Stimulated activated effector memory CD8-positive, alpha-beta T cell treated with anti-CD3 and anti-CD28 coated beads, Interleukin-12 subunit alpha, Interleukin-12 subunit beta, amount 100 ng/mL, for 72 hours (primary cell): Measurements from ENCODE around the gene LPAR2.
"Not testable (repeated sequence)": the region's sequence is repeated elsewhere in the genome, so short reads cannot be mapped to it uniquely, and the experiment has no call there.

Experiments used
- ATAC-seq: fragments of 150-1000 bp; cut with Tn5 transposase; 2 replicates; pipeline ENCODE4 v1.10.0; 2021
- DNase-seq, 2 donors: peaks; one replicate each; pipeline ENCODE4 v3.0.0; 2021 to 2022; ENCODE audit warnings: low spot score in 2 of 2
- H3K27ac Mint-ChIP-seq: one replicate; pipeline ENCODE4 v1.8.0; 2022; ENCODE audit warnings: mild to moderate bottlenecking, mixed read lengths
- H3K36me3 Mint-ChIP-seq: one replicate; pipeline ENCODE4 v1.8.0; 2022; ENCODE audit warnings: mild to moderate bottlenecking, mixed read lengths
- H3K4me1 Mint-ChIP-seq: one replicate; pipeline ENCODE4 v1.8.0; 2022; ENCODE audit warnings: mixed read lengths
- H3K4me3 Mint-ChIP-seq: one replicate; pipeline ENCODE4 v1.8.0; 2022; ENCODE audit warnings: mild to moderate bottlenecking, mixed read lengths
- H3K9me3 Mint-ChIP-seq: one replicate; pipeline ENCODE4 v1.8.0; 2022; ENCODE audit warnings: mixed read lengths

Gene LPAR2

GRCh38 chr19:19627621-19628500 is at the start of gene LPAR2:
LPAR2 (minus strand) TSS chr19:19628220; CDS start chr19:19627275, 945 bp downstream.
- peak within 1 kb of the TSS; percentile 89 for H3K4me3 Mint-ChIP-seq
- H3K27ac Mint-ChIP-seq, result peak within 1 kb of the TSS; percentile 92
- peaks cover 33% of the 10 kb centered on the region for H3K4me1 Mint-ChIP-seq
- no peaks in the 10 kb centered on the region for H3K9me3 Mint-ChIP-seq
- DNase-seq, result peak; percentile 65 to 83
- ATAC-seq, result peak; percentile 75
- peaks cover 99% of the 10 kb centered on the region for H3K36me3 Mint-ChIP-seq

- peaks cover 16% of the 10 kb centered on the region for H3K4me1 Mint-ChIP-seq
- ATAC-seq, result no peak
- no peak overlapping the region for H3K4me3 Mint-ChIP-seq
- peak overlapping the region; percentile 80 for H3K27ac Mint-ChIP-seq
- no peak for DNase-seq
- no peaks in the 10 kb centered on the region for H3K9me3 Mint-ChIP-seq
- peaks cover 100% of the 10 kb centered on the region for H3K36me3 Mint-ChIP-seq
Observed at GRCh38 chr19:19677579-19677978, 49.6 kb upstream of the LPAR2 start.

GRCh38 chr19:19674315-19674714 is 46.3 kb upstream of the LPAR2 start:
- DNase-seq, result no peak
- peaks cover 100% of the 10 kb centered on the region for H3K36me3 Mint-ChIP-seq
- no peak for ATAC-seq
- peak overlapping the region; percentile 34 for H3K27ac Mint-ChIP-seq
- no peaks in the 10 kb centered on the region for H3K9me3 Mint-ChIP-seq
- peaks cover 31% of the 10 kb centered on the region for H3K4me1 Mint-ChIP-seq
- no peak overlapping the region for H3K4me3 Mint-ChIP-seq

- ATAC-seq (no peak), DNase-seq (no peak)
- Mint-ChIP-seq H3K36me3 (peaks cover 100% of the 10 kb centered on the region), H3K9me3 (no peaks in the 10 kb centered on the region), H3K4me1 (peaks cover 37% of the 10 kb centered on the region), H3K4me3 (peak overlapping the region; percentile 24), H3K27ac (peak overlapping the region; percentile 56)
Observed at GRCh38 chr19:19672816-19673215, 44.8 kb upstream of the LPAR2 start.

- H3K4me3 Mint-ChIP-seq, result peak overlapping the region; percentile 87
- H3K4me1 Mint-ChIP-seq, result peaks cover 24% of the 10 kb centered on the region
- H3K9me3 Mint-ChIP-seq, result no peaks in the 10 kb centered on the region
- ATAC-seq, result no peak
- peaks cover 74% of the 10 kb centered on the region for H3K36me3 Mint-ChIP-seq
- peak overlapping the region; percentile 98 for H3K27ac Mint-ChIP-seq
- no peak for DNase-seq
Observed at GRCh38 chr19:19670070-19670551, 42.1 kb upstream of the LPAR2 start.

GRCh38 chr19:19668230-19669012 is 40.4 kb upstream of the LPAR2 start, which contains the start of gene ZNF101:
ZNF101 (plus strand) TSS chr19:19668839; CDS start chr19:19668964, 125 bp downstream.
- Mint-ChIP-seq H3K36me3 (peaks cover 64% of the 10 kb centered on the region), H3K9me3 (no peaks in the 10 kb centered on the region), H3K27ac (peak within 1 kb of the TSS; percentile 98), H3K4me3 (peak within 1 kb of the TSS; percentile 87), H3K4me1 (peaks cover 24% of the 10 kb centered on the region)
- ATAC-seq, result peak; percentile 88
- peak; percentile 87 to 98 for DNase-seq

- not testable (repeated sequence) for DNase-seq, H3K27ac Mint-ChIP-seq, H3K9me3 Mint-ChIP-seq, ATAC-seq, H3K4me3 Mint-ChIP-seq
- peaks cover 48% of the 10 kb centered on the region for H3K36me3 Mint-ChIP-seq
- peaks cover 40% of the 10 kb centered on the region for H3K4me1 Mint-ChIP-seq
Observed at GRCh38 chr19:19665420-19665948, 37.5 kb upstream of the LPAR2 start.

GRCh38 chr19:19663256-19664120 is 35.5 kb upstream of the LPAR2 start, which contains the start of gene ATP13A1:
ATP13A1 (minus strand) TSS chr19:19663676; CDS start chr19:19663666, 10 bp downstream.
- no peaks in the 10 kb centered on the region for H3K9me3 Mint-ChIP-seq
- peaks cover 35% of the 10 kb centered on the region for H3K4me1 Mint-ChIP-seq
- peak within 1 kb of the TSS; percentile 96 for H3K27ac Mint-ChIP-seq
- peak; percentile 83 for ATAC-seq
- peaks cover 48% of the 10 kb centered on the region for H3K36me3 Mint-ChIP-seq
- DNase-seq, result peak; percentile 85 to 96
- peak within 1 kb of the TSS; percentile 82 for H3K4me3 Mint-ChIP-seq

GRCh38 chr19:19662871-19663255 is 34.8 kb upstream of the LPAR2 start:
- H3K4me3 Mint-ChIP-seq, result peak overlapping the region; percentile 82
- no peaks in the 10 kb centered on the region for H3K9me3 Mint-ChIP-seq
- H3K4me1 Mint-ChIP-seq, result peaks cover 29% of the 10 kb centered on the region
- ATAC-seq (peak; percentile 11), DNase-seq (no peak)
- H3K27ac Mint-ChIP-seq, result peak overlapping the region; percentile 96
- peaks cover 48% of the 10 kb centered on the region for H3K36me3 Mint-ChIP-seq

GRCh38 chr19:19662344-19662743 is 34.3 kb upstream of the LPAR2 start:
- DNase-seq, result no peak
- peak overlapping the region; percentile 96 for H3K27ac Mint-ChIP-seq
- H3K4me3 Mint-ChIP-seq, result peak overlapping the region; percentile 82
- ATAC-seq, result no peak
- peaks cover 52% of the 10 kb centered on the region for H3K36me3 Mint-ChIP-seq
- peaks cover 28% of the 10 kb centered on the region for H3K4me1 Mint-ChIP-seq
- H3K9me3 Mint-ChIP-seq, result no peaks in the 10 kb centered on the region

- DNase-seq, result peak; percentile 24 to 81
- H3K27ac Mint-ChIP-seq, result peak overlapping the region; percentile 96
- peaks cover 28% of the 10 kb centered on the region for H3K4me1 Mint-ChIP-seq
- ATAC-seq, result peak; percentile 61
- peak overlapping the region; percentile 82 for H3K4me3 Mint-ChIP-seq
- no peaks in the 10 kb centered on the region for H3K9me3 Mint-ChIP-seq
- peaks cover 58% of the 10 kb centered on the region for H3K36me3 Mint-ChIP-seq
Observed at GRCh38 chr19:19661675-19662251, 33.7 kb upstream of the LPAR2 start.

- no peaks in the 10 kb centered on the region for H3K9me3 Mint-ChIP-seq
- no peak for DNase-seq
- peaks cover 28% of the 10 kb centered on the region for H3K4me1 Mint-ChIP-seq
- peak overlapping the region; percentile 96 for H3K27ac Mint-ChIP-seq
- H3K36me3 Mint-ChIP-seq, result peaks cover 64% of the 10 kb centered on the region
- H3K4me3 Mint-ChIP-seq, result peak overlapping the region; percentile 82
- no peak for ATAC-seq
Observed at GRCh38 chr19:19661141-19661674, 33.2 kb upstream of the LPAR2 start.

GRCh38 chr19:19659646-19660245 is 31.7 kb upstream of the LPAR2 start:
- no peaks in the 10 kb centered on the region for H3K9me3 Mint-ChIP-seq
- H3K36me3 Mint-ChIP-seq, result peaks cover 78% of the 10 kb centered on the region
- H3K27ac Mint-ChIP-seq, result peak overlapping the region; percentile 96
- DNase-seq (no peak), ATAC-seq (no peak)
- H3K4me1 Mint-ChIP-seq, result peaks cover 28% of the 10 kb centered on the region
- no peak overlapping the region for H3K4me3 Mint-ChIP-seq
